Smooth muscle cell (in vitro differentiated cells): ENCODE data around the gene PDCD4. TPM values are rescaled to one million over a fixed set of nuclear protein-coding genes. Genes with fewer than 3 reads are reported as not detected.

Experiments used
- DNase-seq: peaks from one replicate; lab custom pipeline; 2025; ENCODE audit not compliant: unreplicated experiment; lab: John Stamatoyannopoulos, UW
- H2AFZ ChIP-seq: fragments of 200-600 bp; sonication (generic); 2 replicates; pipeline ENCODE4 v1.6.0; 2016; ENCODE audit warnings: antibody characterized with exemption, low read depth, mild to moderate bottlenecking
- H3F3A ChIP-seq: fragments of 200-600 bp; sonication (generic); 2 replicates; pipeline ENCODE4 v1.6.0; 2017; ENCODE audit warnings: antibody characterized with exemption, low read depth
- H3K27ac ChIP-seq: fragments of 200-600 bp; sonication (generic); 2 replicates; pipeline ENCODE4 v1.5.1; 2016; ENCODE audit warnings: low read depth, mild to moderate bottlenecking
- H3K27me3 ChIP-seq: fragments of 200-600 bp; sonication (generic); 2 replicates; pipeline ENCODE4 v1.6.1; 2016; ENCODE audit warnings: low read depth, mild to moderate bottlenecking
- H3K36me3 ChIP-seq: fragments of 200-600 bp; sonication (generic); 2 replicates; pipeline ENCODE4 v1.5.1; 2016; ENCODE audit warnings: low read depth
- H3K4me1 ChIP-seq: fragments of 200-600 bp; sonication (generic); 2 replicates; pipeline ENCODE4 v1.5.1; 2016; ENCODE audit warnings: low read depth
- H3K4me2 ChIP-seq: fragments of 200-600 bp; sonication (generic); 2 replicates; pipeline ENCODE4 v1.6.0; 2016; ENCODE audit warnings: mild to moderate bottlenecking
- H3K4me3 ChIP-seq: fragments of 200-600 bp; sonication (generic); 2 replicates; pipeline ENCODE4 v1.5.1; 2016; ENCODE audit warnings: mild to moderate bottlenecking
- H3K79me2 ChIP-seq: fragments of 200-600 bp; sonication (generic); 2 replicates; pipeline ENCODE4 v1.6.0; 2016; ENCODE audit warnings: low read depth, mild to moderate bottlenecking
- H3K9ac ChIP-seq: fragments of 200-600 bp; sonication (generic); 2 replicates; pipeline ENCODE4 v1.6.0; 2016; ENCODE audit warnings: low read depth
- H3K9me3 ChIP-seq: fragments of 200-600 bp; sonication (generic); replicated peaks from 2 replicates; pipeline ENCODE4 v1.5.1; 2016; ENCODE audit warnings: low read depth
- H4K20me1 ChIP-seq: fragments of 200-600 bp; sonication (generic); 2 replicates; pipeline ENCODE4 v1.6.0; 2016; ENCODE audit warnings: low read depth
- WGBS: methylation state at CpG from one replicate; pipeline ENCODE4 v1.1.7; 2016; ENCODE audit warnings: low lambda C conversion rate; 5-methylcytosine and 5-hydroxymethylcytosine counted together
- polyA plus RNA-seq: library from polyadenylated mRNA; unstranded; fragments of >200 nt; fragmentation: Nextera tagmentation; extraction: Ambion mirVana; gene quantifications from 2 replicates; pipeline ENCODE4 v1.2.1, GENCODE V29; 2016
- total RNA-seq: library from RNA; depleted of rRNA; stranded (reverse); fragments of >200 nt; gene quantifications from 2 replicates; pipeline ENCODE4 v1.2.3, GENCODE V29; 2014
- TF ChIP-seq, protein P1 (sequence below): fragments of 200-600 bp; sonication (generic); IDR thresholded peaks from 2 replicates; pipeline ENCODE4 v1.5.1; 2017; ENCODE audit warnings: borderline replicate concordance, mild to moderate bottlenecking, antibody characterized with exemption; ENCODE audit not compliant: insufficient read depth, poor library complexity, severe bottlenecking

PDCD4 gene
- total and polyA plus RNA-seq, 2 experiments from 2014 or later: 67.0 to 124 TPM

DNA sequence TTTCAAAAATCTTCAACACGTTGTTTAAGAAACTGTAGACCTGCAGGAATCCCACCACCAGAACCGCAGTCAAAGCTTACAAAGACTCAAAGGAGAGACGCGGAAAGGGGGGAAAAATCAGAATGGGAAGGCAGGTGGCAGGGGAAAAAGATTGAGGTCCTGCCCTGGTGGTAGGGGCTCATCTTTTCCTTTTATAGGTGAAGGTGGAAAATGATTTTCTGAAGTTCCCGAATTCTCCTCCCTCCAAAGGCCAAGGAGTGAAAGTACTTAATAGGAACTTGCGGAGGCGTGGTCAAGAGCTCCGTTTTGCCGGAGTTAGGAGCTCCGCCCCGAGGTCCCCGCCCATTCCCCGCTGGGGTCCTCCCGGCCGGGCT lies 46.5 kb downstream of the PDCD4 start:
- Histone ChIP-seq H3K4me1 (peaks cover 25% of the 10 kb centered on the region), H3K9ac (peak overlapping the region; percentile 99), H3K4me2 (peak overlapping the region; percentile 86), H3K27ac (peak overlapping the region; percentile 99), H4K20me1 (peaks cover 34% of the 10 kb centered on the region), H3K36me3 (no peaks in the 10 kb centered on the region), H2AFZ (peak overlapping the region; percentile 57), H3K9me3 (no peaks in the 10 kb centered on the region), H3F3A (peaks cover 8% of the 10 kb centered on the region), H3K79me2 (peaks cover 40% of the 10 kb centered on the region), H3K27me3 (no peaks in the 10 kb centered on the region), H3K4me3 (peak overlapping the region; percentile 70)
- no peak for DNase-seq
- TF ChIP-seq, protein P1, sequence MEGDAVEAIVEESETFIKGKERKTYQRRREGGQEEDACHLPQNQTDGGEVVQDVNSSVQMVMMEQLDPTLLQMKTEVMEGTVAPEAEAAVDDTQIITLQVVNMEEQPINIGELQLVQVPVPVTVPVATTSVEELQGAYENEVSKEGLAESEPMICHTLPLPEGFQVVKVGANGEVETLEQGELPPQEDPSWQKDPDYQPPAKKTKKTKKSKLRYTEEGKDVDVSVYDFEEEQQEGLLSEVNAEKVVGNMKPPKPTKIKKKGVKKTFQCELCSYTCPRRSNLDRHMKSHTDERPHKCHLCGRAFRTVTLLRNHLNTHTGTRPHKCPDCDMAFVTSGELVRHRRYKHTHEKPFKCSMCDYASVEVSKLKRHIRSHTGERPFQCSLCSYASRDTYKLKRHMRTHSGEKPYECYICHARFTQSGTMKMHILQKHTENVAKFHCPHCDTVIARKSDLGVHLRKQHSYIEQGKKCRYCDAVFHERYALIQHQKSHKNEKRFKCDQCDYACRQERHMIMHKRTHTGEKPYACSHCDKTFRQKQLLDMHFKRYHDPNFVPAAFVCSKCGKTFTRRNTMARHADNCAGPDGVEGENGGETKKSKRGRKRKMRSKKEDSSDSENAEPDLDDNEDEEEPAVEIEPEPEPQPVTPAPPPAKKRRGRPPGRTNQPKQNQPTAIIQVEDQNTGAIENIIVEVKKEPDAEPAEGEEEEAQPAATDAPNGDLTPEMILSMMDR: no peak
- 2% methylated on average over 9 of the region's 15 CpGs for WGBS

DNA sequence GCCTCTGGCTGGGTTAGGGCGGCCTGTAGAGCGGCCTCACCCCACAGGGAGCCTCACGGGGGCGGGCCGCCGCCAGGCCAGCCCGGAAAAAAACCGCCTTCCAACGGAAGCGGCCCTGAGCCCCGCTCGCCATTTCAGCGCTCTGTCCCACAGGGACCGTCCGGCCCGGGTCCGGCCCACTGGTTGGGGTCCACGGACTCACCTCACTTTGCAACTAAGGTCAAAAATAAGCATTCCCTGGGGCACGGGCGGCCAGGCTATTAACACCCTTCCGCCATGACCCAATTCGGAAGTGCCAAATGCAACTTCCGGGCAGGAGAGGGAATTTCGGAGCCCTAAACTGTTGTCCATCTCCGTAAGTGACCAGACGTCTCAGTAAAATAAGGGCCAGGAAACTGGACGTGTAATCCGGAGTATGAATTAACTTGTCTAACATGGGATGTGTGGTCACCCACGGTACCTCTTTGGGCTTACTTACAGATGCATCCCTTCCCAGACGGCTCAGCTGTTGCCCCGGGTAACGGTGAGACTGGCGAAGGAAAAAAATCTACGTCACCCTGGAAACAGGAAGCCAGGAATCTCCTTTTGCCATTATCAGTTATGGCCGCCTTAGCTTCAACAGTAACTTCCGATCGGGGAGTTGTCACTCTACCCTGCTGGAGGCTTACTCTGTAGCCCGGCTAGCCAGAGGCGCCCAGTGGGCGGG lies 47.1 kb downstream of the PDCD4 start, which contains the start of gene BBIP1:
TSS of gene BBIP1 (minus strand) at position 538 of the 706 bp plus-strand sequence. CDS start 1,023 bp downstream, outside the sequence.
- Histone ChIP-seq H3F3A (peaks cover 8% of the 10 kb centered on the region), H4K20me1 (peaks cover 39% of the 10 kb centered on the region), H3K27me3 (no peaks in the 10 kb centered on the region), H2AFZ (peak within 1 kb of the TSS; percentile 73), H3K4me1 (peaks cover 28% of the 10 kb centered on the region), H3K79me2 (peaks cover 46% of the 10 kb centered on the region), H3K4me3 (peak within 1 kb of the TSS; percentile 81), H3K27ac (peak within 1 kb of the TSS; percentile 99), H3K9ac (peak within 1 kb of the TSS; percentile 99), H3K4me2 (peak within 1 kb of the TSS; percentile 95), H3K9me3 (no peaks in the 10 kb centered on the region), H3K36me3 (no peaks in the 10 kb centered on the region)
- peak; percentile 89 for DNase-seq
- WGBS: under 1% methylated on average over 35 of the region's 40 CpGs
- TF ChIP-seq, protein P1: no peak

- peak within 1 kb of the TSS; percentile 99 for H3K9ac ChIP-seq
- TF ChIP-seq, protein P1: peak; percentile 19
- H4K20me1 ChIP-seq: peaks cover 46% of the 10 kb centered on the region
- no peaks in the 10 kb centered on the region for H3K27me3 ChIP-seq
- H3K27ac ChIP-seq: peak within 1 kb of the TSS; percentile 99
- H3K4me2 ChIP-seq: peak within 1 kb of the TSS; percentile 95
- no peaks in the 10 kb centered on the region for H3K9me3 ChIP-seq
- H3K4me3 ChIP-seq: peak within 1 kb of the TSS; percentile 81
- peak; percentile 89 for DNase-seq
- peaks cover 28% of the 10 kb centered on the region for H3K4me1 ChIP-seq
- H3K36me3 ChIP-seq: no peaks in the 10 kb centered on the region
- H3F3A ChIP-seq: peaks cover 8% of the 10 kb centered on the region
- peaks cover 52% of the 10 kb centered on the region for H3K79me2 ChIP-seq
- H2AFZ ChIP-seq: peak within 1 kb of the TSS; percentile 73
- under 1% methylated on average over 40 of the region's 61 CpGs for WGBS
These were observed 47.7 kb downstream of the PDCD4 start, which contains the start of gene SHOC2 for GRCh38 chr10:110919349-110919931. TSS of gene SHOC2 (plus strand) at chr10:110919604. CDS start at chr10:110964359, 44,755 bp downstream.
